HG02798 (cell line): Measurements from ENCODE around the gene KAT14.
"Not testable (repeated sequence)": the region's sequence is repeated elsewhere in the genome, so short reads cannot be mapped to it uniquely, and the experiment has no call there.

ENCODE experiments used
- ATAC-seq: cut with Tn5 transposase; IDR thresholded peaks from one replicate; pipeline ENCODE4 v1.9.1; 2021; ENCODE audit warnings: mild to moderate bottlenecking; ENCODE audit not compliant: unreplicated experiment, poor library complexity

Gene KAT14

GRCh38 chr20:18154342-18154741 lies 16.7 kb downstream of the KAT14 start:
- ATAC-seq, result no peak

- ATAC-seq, result no peak
Observed at GRCh38 chr20:18156045-18156444, 18.4 kb downstream of the KAT14 start.

GRCh38 chr20:18164356-18164755 lies 26.7 kb downstream of the KAT14 start:
- ATAC-seq, result no peak

GRCh38 chr20:18165553-18165952 lies 27.9 kb downstream of the KAT14 start:
- ATAC-seq, result no peak

- ATAC-seq, result no peak
Observed at GRCh38 chr20:18166241-18166881, 28.7 kb downstream of the KAT14 start.

- no peak for ATAC-seq
Observed at GRCh38 chr20:18166950-18167349, 29.3 kb downstream of the KAT14 start.

GRCh38 chr20:18172379-18172778 lies 34.7 kb downstream of the KAT14 start:
- ATAC-seq, result no peak

GRCh38 chr20:18174906-18175683 lies 37.4 kb downstream of the KAT14 start:
- ATAC-seq, result no peak

GRCh38 chr20:18176318-18176785 lies 38.7 kb downstream of the KAT14 start:
- no peak for ATAC-seq

- ATAC-seq, result not testable (repeated sequence)
Observed at GRCh38 chr20:18180366-18180765, 42.7 kb downstream of the KAT14 start.

GRCh38 chr20:18180815-18181214 lies 43.2 kb downstream of the KAT14 start:
- no peak for ATAC-seq

- ATAC-seq, result no peak
Observed at GRCh38 chr20:18187020-18187419, 49.4 kb downstream of the KAT14 start.

- no peak for ATAC-seq
Observed at GRCh38 chr20:18188434-18188833, 50.8 kb downstream of the KAT14 start.

- ATAC-seq, result no peak
Observed at GRCh38 chr20:18190338-18191233, 52.9 kb downstream of the KAT14 start.

GRCh38 chr20:18191306-18191705 lies 53.6 kb downstream of the KAT14 start:
- ATAC-seq, result no peak

- ATAC-seq, result not testable (repeated sequence)
Observed at GRCh38 chr20:18194461-18194860, 56.8 kb downstream of the KAT14 start.

- ATAC-seq, result no peak
Observed at GRCh38 chr20:18195931-18196330, 58.3 kb downstream of the KAT14 start.

- ATAC-seq, result no peak
Observed at GRCh38 chr20:18197382-18198070, 59.9 kb downstream of the KAT14 start.

- ATAC-seq, result no peak
Observed at GRCh38 chr20:18202966-18203365, 65.3 kb downstream of the KAT14 start.

- not testable (repeated sequence) for ATAC-seq
Observed at GRCh38 chr20:18203700-18204099, 66.0 kb downstream of the KAT14 start.
